Psoas muscle (tissue), 8 donors: ENCODE data around the gene SAMSN1. TPM values are rescaled to one million over a fixed set of nuclear protein-coding genes. Genes with fewer than 3 reads are reported as not detected.

Experiments
- ATAC-seq, 4 donors: fragments of 200-7000 bp; cut with Tn5 transposase; one replicate each; pipeline ENCODE4 v1.9.1; 2020; ENCODE audit warnings: moderate library complexity in 3 of 4, mild to moderate bottlenecking in 2 of 4
- DNase-seq, 2 donors: peaks; one replicate each; pipeline ENCODE4 v3.0.0-alpha.2; 2020
- H3K27ac ChIP-seq: fragments of 200-600 bp; one replicate; pipeline ENCODE4 v1.8.0; 2022
- H3K27me3 ChIP-seq, 3 donors: fragments of 200-600 bp in 1 of 3; one replicate each; pipeline versions ENCODE4 v1.6.1 to v1.8.0; 2013 to 2022; ENCODE audit warnings: low read length in 2 of 3, mild to moderate bottlenecking in 2 of 3, moderate library complexity in 1 of 3; ENCODE audit not compliant: insufficient read depth in 3 of 3
- H3K36me3 ChIP-seq, 2 donors: fragments of 200-600 bp in 1 of 2; one replicate each; pipeline versions ENCODE4 v1.6.1 to v1.8.0; 2013 to 2022; ENCODE audit warnings: low read depth in 1 of 2, mild to moderate bottlenecking in 1 of 2, moderate library complexity in 1 of 2; ENCODE audit not compliant: insufficient read depth in 1 of 2
- H3K4me1 ChIP-seq: fragments of 200-600 bp; one replicate; pipeline ENCODE4 v1.8.0; 2022
- H3K4me3 ChIP-seq: fragments of 200-600 bp; one replicate; pipeline ENCODE4 v1.8.0; 2022; ENCODE audit warnings: mild to moderate bottlenecking
- H3K9me3 ChIP-seq: fragments of 200-600 bp; one replicate; pipeline ENCODE4 v1.8.0; 2022
- CTCF ChIP-seq: fragments of 200-600 bp; IDR thresholded peaks from one replicate; pipeline ENCODE4 v1.8.0; 2022; ENCODE audit warnings: antibody characterized with exemption
- WGBS, 3 donors: extraction: QIAGEN DNeasy Blood & Tissue Kit; methylation state at CpG; one replicate each; pipeline versions ENCODE4 v1.1.6 to v1.1.7; 2013; 5-methylcytosine and 5-hydroxymethylcytosine counted together
- intact Hi-C, 2 donors: fragments of 100-400 bp; cut with DNase I; formaldehyde crosslinking; loops; one replicate each; pipeline versions ENCODE4 v1.11.0 to v1.14.2; 2022
- polyA plus RNA-seq, 3 donors: library from polyadenylated mRNA; stranded (reverse); fragments of 200-250 nt; gene quantifications; one replicate each; pipeline ENCODE4 v1.2.3, GENCODE V29; 2013
- total RNA-seq, 4 donors: library from RNA; stranded (reverse); fragmentation: NEBNext Ultra II Directional in 2 of 4; extraction: Animal tissue kit (Norgen Biotek cat#: 25700) in 2 of 4; gene quantifications; one replicate each; pipeline versions ENCODE4 v1.2.1 to v1.2.4, GENCODE V29; 2021 to 2023
- donor health status: healthy with polysubstance abuse.
- donor health status: DM: no; HTN: no; CAD: no; lungs with moderate emphysema.
- donor health status: Bipolar disorder and iron deficiency.
- donor health status: healthy.
- donor health status: DM: yes; HTN: yes; CAD: no.
- donor health status: DM: no; HTN: no; CAD: no.
- donor health status: DM: no; HTN: no; CAD: no.
- donor health status: DM: yes; HTN: yes; CAD: no.

Gene SAMSN1
- total and polyA plus RNA-seq, 7 donors: 0.31 to 1.8 (median 0.65) TPM

GRCh38 chr21:14526836-14527695 lies 19.0 kb downstream of the SAMSN1 start:
- no peak for TF ChIP-seq CTCF

DNA sequence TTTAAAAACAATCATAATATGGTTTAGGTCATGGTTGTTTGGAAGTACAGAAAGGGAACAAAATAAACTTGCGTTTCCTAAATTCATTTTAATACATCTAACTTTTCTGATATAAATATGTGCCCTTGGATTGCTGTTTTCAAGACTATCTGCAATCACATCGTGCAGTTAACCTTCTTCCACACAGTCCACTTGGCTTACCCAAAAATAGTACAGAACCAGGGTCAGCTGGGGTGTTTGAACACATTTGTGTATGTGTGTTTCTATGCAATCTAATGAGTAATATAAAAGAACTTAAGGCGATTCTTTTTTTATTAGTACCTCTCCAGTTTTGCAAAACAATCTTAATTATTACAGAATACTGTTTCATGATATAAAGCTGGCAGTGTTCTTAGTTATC lies 19.9 kb downstream of the SAMSN1 start:
- ATAC-seq (no peak), DNase-seq (no peak)
- TF ChIP-seq CTCF: no peak
- 0 to 26% (median 21%) methylated on average over 3 of the region's 3 CpGs for WGBS, 3 donors
- Histone ChIP-seq H3K27ac (no peak overlapping the region), H3K4me1 (peaks cover 2% of the 10 kb centered on the region), H3K36me3 (no peaks in the 10 kb centered on the region), H3K4me3 (no peak overlapping the region), H3K27me3 (no peaks in the 10 kb centered on the region), H3K9me3 (no peaks in the 10 kb centered on the region)
- intact Hi-C loops: no loop called here

More at GRCh38 chr21:14526836-14527695, 19.0 kb downstream of the SAMSN1 start:
- Histone ChIP-seq H3K36me3 (no peaks in the 10 kb centered on the region), H3K4me3 (no peak overlapping the region), H3K4me1 (peaks cover 2% of the 10 kb centered on the region), H3K9me3 (no peaks in the 10 kb centered on the region), H3K27me3 (no peaks in the 10 kb centered on the region), H3K27ac (no peak overlapping the region)
- DNase-seq (no peak), ATAC-seq (no peak)
- intact Hi-C loops: no loop called here
- WGBS, 3 donors: 50 to 56% (median 55%) methylated on average over 10 of the region's 10 CpGs

DNA sequence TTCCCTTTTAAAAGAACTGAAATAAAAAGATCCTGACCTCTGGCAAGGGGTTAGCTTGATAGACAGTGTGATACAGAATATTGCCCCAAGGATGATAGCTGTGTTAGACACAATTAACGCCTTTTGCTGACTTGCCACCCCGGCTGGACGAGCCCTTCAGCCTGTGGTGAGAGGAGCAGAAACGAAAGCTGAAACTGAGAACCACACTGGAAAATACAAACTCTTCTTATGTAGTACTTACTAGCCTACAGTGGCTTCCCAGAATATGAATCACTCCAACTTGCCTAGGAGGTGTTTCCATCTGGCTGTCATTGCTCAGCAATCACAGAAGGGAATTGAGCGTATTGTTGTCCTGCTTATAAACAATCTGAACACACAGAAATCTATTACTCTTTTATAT lies 22.9 kb downstream of the SAMSN1 start:
- WGBS, 3 donors: 76 to 82% (median 78%) methylated on average over 5 of the region's 5 CpGs
- H3K27ac ChIP-seq: no peak overlapping the region
- no peak for ATAC-seq
- H3K27me3 ChIP-seq: no peaks in the 10 kb centered on the region
- TF ChIP-seq CTCF: no peak
- H3K9me3 ChIP-seq: no peaks in the 10 kb centered on the region
- H3K4me3 ChIP-seq: no peak overlapping the region
- peak in 1 of 2 donors; percentile 12 for DNase-seq
- no peaks in the 10 kb centered on the region for H3K36me3 ChIP-seq
- peaks cover 2% of the 10 kb centered on the region for H3K4me1 ChIP-seq
- intact Hi-C loops: no loop called here

DNA sequence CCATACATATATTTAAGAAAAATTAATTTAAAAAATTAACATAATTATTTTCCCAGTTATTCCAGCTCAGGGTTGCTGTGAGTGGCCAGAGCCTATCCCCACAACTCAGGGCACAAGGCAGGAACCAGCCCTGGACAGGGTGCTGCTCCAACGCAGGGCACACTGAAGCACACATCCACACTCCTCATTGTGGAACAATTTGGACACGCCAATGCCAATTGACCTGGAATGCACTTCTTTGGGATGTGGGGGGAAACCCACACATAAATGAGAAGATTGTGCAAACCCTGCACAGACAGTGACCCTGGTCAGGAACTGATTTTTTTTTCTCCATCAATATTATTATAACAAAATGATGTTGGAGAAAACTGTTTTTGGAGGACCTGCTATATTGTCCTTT lies 23.4 kb downstream of the SAMSN1 start:
- no peaks in the 10 kb centered on the region for H3K36me3 ChIP-seq
- no peak overlapping the region for H3K27ac ChIP-seq
- no peaks in the 10 kb centered on the region for H3K27me3 ChIP-seq
- peaks cover 2% of the 10 kb centered on the region for H3K4me1 ChIP-seq
- DNase-seq: no peak
- no peak overlapping the region for H3K4me3 ChIP-seq
- TF ChIP-seq CTCF: no peak
- 48 to 80% (median 52%) methylated on average over 2 of the region's 2 CpGs for WGBS, 3 donors
- ATAC-seq: no peak
- H3K9me3 ChIP-seq: no peaks in the 10 kb centered on the region
- intact Hi-C loops: no loop called here
